ENCODE data around the gene ZNF585A.
"Not testable (repeated sequence)": the region's sequence is repeated elsewhere in the genome, so short reads cannot be mapped to it uniquely, and the experiment has no call there.

Gene ZNF585A

GRCh38 chr19:37172368-37173366 lies at the start of gene ZNF585A:
Gene ZNF585A, minus strand, starts transcription at chr19:37172695. Its CDS starts 2,785 bp downstream, at chr19:37169910.
- peak; percentile 87 for DNase-seq

GRCh38 chr19:37221136-37221535 lies 48.6 kb upstream of the ZNF585A start:
- DNase-seq, result no peak

- DNase-seq, result no peak
Observed at GRCh38 chr19:37220383-37220782, 47.9 kb upstream of the ZNF585A start.

DNA sequence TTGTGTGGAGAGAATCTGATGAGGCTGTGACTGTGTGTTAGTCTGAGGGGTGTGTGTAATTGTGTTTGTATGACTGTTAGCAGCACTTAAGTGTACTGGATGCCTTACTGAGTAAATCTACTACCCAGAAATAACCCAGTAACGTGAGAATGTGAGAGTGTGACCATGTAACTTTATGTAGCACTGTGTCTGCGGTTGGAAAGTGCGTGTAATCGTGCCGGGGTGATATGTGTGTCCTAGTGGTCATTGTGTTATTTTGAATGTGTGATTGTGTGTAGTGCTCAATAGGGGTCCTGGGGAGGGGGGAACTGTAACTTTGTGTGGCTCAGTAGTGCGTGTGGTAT lies 46.1 kb upstream of the ZNF585A start:
- no peak for DNase-seq

DNA sequence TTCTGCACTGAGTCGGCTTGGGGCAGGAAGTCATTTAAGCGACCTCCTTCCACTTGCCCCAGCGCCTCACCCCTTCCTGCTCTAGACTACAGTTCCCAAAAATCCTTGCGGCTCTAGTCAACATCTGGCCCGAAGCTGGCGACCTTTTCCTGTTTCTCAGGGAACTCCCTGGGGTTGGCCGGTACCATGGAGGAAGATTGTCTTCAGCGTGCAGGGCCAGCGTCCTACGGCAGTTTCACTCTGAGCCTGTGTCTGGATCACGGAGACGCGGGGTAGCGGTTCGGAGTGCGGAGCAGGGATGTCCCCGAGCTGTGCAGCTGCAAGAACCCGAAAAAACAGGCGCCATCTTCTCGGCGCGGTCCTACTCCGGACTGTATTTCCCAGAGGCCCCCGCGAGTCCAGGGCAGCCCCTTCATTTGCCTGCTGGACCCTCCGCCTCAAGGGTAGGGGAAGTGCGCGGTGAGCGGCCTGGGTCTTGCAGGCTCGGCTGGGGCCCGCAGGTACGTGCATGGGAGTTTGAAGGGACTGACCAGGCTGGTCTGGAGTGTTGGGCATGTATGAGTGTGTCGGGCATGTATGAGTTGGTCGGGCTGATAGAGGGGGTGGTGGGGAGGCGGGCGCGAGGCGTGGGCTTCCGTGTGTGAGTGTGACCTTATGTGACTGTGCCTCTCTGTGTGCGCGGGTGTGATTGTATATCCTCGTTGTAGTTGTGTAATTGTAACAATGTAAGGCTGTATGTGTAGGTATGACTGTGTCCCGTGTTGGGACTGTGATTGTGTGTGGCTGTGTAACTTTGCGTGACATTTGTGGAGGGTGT lies 45.5 kb upstream of the ZNF585A start, which contains the start of gene ZNF383:
ZNF383 (plus strand) TSS at position 440 of the 817 bp plus-strand sequence. CDS start 12,240 bp downstream, outside the sequence.
- peak; percentile 72 for DNase-seq

DNA sequence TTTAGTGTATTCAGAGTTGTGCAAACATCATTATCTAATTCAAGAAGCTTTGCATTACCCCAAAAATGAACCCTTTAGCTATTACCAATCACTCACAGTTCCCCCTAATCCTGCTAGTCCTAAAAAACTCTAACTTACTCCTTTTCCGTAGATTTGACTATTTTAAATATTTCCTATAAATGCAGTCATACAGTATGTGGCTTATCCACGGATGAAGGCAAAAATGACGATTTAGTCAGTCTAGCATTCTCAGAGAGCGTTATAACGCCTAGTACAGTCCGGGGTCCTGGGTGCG lies 44.9 kb upstream of the ZNF585A start:
- no peak for DNase-seq

DNA sequence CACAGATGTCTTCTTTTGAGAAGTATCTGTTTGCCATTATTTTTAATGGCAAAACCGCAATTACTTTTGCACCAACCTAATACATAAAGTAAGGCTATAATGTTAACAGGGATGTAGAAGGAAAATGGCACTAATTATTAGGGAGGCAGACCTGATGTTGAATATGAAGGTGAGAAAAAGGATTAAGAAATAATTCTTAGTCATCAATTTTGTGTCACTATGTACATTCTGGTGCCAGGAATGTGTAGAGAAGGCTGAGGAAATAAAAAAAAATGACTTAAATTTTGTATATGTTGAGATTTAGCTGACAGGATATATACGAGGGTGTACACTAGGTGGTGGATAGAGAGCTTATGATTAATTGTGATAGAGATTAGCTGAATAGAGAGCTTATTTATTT lies 25.3 kb upstream of the ZNF585A start:
- DNase-seq, result no peak

GRCh38 chr19:37197115-37197514 lies 24.6 kb upstream of the ZNF585A start:
- DNase-seq, result not testable (repeated sequence)

- not testable (repeated sequence) for DNase-seq
Observed at GRCh38 chr19:37195248-37195647, 22.8 kb upstream of the ZNF585A start.

- not testable (repeated sequence) for DNase-seq
Observed at GRCh38 chr19:37186071-37186470, 13.6 kb upstream of the ZNF585A start.

DNA sequence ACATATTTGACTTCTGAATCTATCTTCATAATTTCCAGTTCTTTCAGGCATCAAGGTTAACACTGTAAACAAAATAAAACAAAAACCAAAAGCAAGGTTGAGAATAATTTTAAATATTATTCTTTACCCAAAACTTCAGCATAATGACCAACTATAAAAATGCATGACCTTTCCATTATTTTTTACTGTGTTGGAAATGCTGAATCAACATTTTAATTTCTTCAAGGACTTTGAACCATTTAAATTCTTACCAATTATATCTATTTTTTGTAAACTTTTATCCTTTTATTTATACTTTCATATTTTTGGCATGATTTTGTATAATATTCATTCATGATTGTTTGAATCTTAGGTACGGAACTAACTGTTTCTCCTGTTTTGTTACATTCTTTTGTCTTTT lies 6.9 kb downstream of the ZNF585A start:
- no peak for DNase-seq

DNA sequence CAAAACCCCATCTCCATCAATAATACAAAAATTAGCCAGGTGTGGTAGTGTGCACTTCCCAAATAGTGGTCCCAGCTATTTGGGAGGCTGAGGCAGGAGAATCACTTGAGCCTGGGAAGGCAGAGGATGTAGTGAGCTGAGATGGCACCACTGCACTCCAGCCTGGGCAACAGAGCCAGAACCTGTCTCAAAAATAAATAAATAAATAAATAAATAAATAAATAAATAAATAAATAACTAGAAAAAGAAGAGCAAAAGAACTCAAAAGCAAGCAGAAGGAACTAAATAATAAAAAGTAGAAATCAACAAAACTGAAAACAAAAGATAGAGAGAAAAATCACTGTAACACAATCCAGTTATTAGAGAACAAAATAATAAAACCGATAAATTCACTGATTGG lies 12.3 kb downstream of the ZNF585A start:
- DNase-seq, result no peak

GRCh38 chr19:37148214-37148613 lies 24.3 kb downstream of the ZNF585A start:
- DNase-seq, result no peak

- no peak for DNase-seq
Observed at GRCh38 chr19:37136111-37136510, 36.4 kb downstream of the ZNF585A start.

- no peak for DNase-seq
Observed at GRCh38 chr19:37128821-37129177, 43.7 kb downstream of the ZNF585A start.

DNA sequence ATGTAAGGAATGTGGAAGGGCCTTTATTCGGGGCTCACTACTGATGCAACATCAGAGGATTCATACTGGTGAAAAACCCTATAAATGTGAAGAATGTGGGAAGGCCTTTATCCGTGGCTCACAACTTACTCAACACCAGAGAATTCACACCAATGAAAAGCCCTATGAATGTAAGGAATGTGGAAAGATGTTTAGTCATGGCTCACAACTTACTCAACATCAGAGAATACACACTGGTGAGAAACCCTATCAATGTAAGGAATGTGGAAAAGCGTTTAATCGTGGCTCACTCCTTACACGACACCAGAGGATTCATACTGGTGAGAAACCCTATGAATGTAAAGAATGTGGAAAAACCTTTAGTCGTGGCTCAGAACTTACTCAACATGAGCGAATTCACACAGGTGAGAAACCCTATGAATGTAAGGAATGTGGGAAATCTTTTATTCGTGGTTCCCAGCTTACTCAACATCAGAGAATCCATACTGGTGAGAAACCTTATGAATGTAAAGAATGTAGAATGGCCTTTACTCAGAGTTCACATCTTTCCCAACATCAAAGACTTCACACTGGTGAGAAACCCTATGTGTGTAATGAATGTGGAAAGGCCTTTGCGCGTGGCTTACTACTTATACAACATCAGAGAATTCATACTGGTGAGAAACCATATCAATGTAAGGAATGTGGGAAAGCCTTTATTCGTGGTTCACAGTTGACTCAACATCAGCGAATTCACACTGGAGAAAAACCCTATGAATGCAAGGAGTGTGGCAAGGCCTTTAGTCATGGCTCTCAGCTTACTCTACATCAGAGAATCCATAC lies 44.3 kb downstream of the ZNF585A start:
- DNase-seq, result no peak

- DNase-seq, result not testable (repeated sequence)
Observed at GRCh38 chr19:37122093-37122492, 50.4 kb downstream of the ZNF585A start.

DNA sequence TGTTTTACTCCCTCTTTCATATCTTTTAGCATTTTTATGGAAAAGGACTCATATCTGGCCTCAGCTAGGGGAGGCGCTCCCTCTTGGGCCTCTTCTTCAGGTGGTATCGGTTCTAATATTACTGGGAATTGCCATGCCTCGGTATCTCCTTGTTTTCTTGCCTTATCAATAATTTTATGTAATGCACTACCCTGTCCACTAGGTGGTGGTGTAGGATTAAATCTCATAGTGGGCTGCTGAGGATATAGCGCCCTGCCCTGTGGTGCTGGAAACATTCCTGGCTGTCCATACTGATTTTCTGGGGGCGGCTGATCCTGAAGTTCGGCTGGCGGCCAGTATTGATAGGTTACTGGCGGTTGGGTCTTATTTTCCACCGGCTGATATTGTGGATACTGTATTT lies 58.5 kb downstream of the ZNF585A start:
- DNase-seq, result no peak

DNA sequence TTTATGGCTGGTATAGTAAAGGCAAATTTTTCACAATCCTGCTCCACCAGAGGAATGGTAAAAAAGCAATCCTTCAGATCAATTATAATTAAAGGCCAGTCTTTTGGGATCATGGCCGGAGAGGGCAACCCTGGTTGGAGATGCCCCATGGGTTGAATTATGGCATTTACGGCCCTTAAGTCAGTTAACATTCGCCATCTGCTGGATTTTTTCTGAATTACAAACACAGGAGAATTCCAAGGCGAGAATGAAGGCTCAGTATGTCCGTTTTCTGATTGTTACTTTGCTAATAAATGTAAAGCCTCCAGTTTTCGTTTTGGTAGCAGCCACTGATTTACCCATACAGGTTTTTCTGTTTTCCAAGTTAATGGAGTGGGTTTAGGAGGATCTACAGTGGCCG lies 60.7 kb downstream of the ZNF585A start:
- not testable (repeated sequence) for DNase-seq

DNA sequence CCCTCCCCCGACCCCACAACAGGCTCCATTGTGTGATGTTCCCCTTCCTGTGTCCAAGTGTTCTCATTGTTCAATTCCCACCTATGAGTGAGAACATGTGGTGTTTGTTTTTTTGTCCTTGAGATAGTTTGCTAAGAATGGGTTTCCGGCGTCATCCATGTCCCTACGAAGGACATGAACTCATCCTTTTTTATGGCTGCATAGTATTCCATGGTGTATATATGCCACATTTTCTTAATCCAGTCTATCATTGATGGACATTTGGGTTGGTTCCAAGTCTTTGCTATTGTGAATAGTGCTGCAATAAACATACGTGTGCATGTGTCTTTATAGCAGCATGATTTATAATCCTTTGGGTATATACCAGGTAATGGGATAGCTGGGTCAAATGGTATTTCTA lies 68.4 kb downstream of the ZNF585A start:
- not testable (repeated sequence) for DNase-seq

DNA sequence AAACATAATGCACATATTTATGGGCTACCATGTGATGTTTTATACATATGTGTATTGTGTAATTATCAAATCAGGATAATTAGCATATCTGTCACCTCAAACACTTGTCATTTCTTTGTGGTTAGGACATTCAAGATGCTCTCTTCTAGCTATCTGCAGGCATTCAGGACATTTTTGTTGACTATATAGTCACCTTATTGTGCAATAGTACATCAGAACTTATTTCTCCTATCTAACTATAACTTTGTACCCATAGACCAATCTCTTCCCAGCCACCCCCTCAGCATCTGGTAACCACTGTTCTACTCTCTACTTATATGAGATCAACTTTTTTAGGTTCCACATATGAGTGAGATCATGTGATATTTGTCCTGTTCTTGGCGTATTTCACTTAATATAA lies 73.9 kb downstream of the ZNF585A start:
- no peak for DNase-seq

- no peak for DNase-seq
Observed at GRCh38 chr19:37095859-37096258, 76.6 kb downstream of the ZNF585A start.

Measured in activated CD4-positive, alpha-beta T cell treated with anti-CD3 and anti-CD28 coated beads for 1 hour (primary cell).